Measurements from ENCODE around the gene KLF6.
"Not testable (repeated sequence)": the region's sequence is repeated elsewhere in the genome, so short reads cannot be mapped to it uniquely, and the experiment has no call there.

KLF6 gene

DNA sequence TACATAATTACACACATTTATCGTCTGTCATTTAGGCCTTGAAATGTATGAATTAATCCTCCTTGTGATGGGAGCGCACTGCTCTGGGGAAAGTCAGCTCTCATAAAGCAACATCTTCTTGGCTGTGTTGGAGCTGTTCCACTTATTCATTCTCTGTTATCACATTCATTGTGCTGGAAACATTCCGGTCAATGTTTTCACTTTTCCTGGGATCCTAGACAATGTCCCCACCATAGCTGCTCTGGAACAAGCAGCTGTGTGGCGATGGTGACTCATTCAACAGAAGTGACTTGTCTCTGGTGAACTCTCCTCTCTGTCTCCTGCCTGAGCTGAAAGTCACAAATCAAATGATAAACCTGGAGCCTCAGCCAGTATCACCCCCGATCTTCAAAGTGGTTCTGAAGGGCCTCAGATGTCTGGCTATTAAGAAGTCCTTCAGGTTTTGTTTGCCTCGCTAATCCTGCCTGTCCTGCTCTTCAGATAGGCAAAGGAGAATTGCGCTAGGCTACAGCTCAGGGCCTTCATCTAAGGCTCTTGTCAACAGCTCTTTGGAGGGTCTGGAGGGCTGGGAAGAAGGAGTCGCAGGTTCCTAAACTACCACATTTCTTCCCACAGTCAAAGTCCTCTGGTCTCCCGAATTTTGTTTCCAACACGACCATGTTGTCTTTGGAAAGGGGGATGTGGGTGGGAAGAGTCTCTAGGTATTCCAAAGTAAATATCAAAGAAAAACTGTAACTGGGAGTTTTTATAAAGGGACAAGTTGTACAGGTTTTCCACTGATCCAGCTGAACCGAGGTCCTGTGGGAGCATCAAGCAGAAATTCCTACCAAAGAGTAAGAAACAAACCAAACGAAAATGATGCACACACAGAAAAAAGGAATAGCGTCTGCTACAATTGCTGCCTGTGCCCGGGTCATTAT lies 29.3 kb downstream of the KLF6 start:
- no peak for DNase-seq

DNA sequence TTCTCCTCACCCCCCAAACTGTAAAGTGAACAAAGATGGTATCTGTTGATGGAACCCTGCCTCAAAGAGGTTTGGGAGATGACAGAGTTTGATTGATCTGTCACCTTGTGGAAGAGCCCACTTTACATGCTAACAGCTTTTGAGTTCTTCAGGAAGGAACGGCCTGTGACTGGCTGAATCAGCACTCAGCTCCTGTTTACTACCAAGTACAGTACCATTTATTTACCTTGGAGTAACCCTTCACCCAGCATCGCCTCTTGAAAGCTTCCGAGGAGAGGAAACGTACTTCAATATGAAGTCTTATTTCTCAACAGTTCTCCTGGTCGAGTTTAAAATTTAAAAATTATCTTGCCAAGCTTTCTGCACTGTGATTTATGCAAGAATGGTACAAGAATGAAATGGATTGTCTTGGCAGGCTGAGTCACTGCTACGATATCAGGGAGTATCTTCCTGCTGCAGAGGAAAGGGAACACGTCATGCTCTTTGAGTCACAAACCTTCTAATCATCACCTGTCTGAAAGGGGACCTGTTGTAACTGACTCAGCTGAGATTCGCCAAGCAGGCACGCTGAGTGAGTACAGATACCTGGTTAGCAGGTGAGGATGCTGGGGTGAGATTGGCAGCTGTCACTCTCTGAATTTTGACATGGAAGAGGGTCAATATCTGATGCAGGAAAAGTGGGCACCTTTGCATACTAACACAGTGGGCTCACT lies 30.1 kb downstream of the KLF6 start:
- no peak for DNase-seq

DNA sequence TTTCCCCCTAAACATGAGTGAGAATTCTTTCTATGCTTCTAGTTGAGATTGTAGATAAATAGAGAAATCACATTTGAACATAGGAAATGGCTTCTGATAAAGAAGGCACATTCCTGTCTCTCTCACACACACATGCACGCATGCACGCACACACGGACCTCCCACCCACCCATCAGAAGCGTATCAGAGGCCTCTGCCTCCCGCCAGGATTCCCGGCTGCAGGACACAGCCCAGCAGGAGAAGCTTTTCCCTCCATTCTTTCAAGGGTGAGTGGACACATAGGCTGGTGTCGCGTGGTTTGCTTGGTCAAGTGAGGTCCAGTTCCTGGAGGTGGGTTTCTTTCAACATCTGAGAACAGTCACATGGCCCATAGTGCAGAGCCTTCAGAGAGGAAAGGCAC lies 34.2 kb downstream of the KLF6 start:
- DNase-seq, result no peak

DNA sequence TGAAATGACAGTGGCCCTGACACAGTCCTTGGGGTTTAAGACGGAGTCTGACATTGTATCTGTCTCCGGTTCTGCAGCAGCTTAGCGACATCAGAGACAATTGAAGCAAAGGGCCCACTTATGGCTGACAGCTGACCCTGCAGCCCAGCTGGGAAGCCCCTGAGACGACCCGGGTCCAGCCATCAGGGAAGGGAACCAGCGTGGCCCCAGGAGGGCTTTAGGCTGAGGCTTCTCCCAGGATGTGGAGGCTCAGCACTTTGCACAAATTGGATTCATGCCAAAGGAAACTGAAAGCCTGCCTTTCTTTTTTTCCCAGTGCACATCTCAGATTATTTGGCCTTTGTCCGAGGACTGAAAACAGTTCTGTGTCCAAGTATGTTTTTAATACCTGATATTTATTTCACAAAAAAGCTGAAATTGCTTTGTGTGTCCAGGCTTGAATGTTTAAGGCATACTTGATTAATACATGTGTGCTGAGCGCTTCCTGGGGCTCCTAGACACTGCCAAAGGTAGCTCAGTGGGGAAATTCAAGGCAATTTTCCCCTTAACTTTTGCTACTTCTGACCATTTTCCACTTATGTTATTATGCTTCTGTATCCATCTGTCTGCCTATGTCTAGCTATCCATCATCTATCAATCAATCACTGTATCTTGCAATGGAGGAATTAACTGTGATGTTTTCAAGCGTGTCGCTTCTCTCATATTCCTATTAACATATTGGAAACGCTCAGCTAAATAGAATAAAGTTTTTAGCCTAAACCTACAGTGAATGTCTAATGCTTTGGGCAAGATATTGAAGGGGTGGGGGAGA lies 34.8 kb downstream of the KLF6 start:
- no peak for DNase-seq

DNA sequence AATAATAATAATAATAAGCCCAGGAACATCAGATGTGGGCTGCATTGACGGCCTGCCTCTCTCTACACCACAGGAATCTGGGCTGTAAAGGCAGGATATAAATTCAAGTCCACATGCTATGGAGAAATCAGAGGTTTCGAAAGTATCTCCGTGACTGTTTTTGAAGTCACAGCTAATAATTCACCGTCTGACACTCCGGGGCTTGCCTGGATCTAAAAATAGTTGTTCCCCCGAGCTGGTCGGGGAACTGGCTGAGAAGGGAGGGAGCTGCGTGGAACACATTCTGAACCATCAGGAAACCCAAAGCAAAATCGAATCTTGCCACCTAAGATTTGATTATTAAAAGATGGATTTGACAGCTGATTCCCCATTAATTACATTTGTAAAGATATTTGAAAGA lies 35.4 kb downstream of the KLF6 start:
- DNase-seq, result no peak

DNA sequence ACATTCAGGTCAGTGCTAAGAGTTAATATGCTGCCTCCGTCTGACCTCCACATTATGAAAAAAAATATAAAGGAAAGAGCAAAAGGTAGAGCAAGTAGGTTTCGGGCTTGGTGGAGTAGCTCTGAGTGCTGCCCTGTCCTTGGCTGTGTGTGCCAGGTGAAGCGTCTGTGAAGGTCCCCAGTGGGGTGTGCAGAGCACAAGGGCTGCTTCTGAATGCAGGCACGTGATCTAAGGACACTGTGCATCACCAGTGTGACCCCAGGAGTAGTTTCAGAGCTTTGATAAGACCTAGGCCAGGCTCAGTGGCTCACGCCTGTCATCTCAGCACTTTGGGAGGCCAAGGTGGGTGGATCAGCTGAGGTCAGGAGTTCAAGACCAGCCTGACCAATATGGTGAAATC lies 36.0 kb downstream of the KLF6 start:
- no peak for DNase-seq

DNA sequence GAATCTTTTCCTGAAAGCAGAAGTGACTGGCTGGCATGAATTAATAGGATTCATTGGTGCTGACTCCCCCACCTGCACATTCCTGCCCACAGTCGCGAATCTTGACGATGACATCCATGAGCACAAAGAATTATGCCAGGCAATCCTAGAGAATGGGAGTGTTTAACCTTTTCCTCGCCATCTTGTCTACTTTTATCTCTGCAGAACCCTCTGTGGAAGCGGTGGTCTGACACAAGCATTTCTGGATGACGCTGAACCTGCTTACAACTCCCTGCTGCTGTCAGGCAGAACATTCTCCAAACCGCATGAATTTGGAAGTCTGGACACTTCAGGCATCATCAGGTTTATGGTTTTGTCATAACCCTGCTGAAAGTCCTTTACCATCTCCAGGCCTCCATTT lies 36.5 kb downstream of the KLF6 start:
- DNase-seq, result no peak

DNA sequence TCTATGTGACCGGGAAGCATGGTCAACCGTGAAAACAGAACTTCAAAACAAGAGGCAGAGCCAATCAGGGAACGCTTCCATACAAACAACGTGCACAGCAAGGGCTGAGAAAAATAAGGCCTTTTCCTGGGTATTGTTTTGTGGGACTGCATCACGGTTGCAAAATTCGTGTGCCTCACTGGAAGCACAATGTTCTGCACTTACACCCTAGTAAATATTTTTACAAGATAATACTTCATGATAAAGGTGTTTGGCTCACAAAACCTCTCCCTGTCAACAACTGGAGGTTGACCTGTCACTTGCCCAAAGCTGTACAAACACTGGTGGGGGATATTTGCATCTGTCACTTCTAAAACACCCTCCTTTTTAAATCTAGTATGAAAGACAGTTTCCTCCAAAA lies 37.0 kb downstream of the KLF6 start:
- no peak for DNase-seq

DNA sequence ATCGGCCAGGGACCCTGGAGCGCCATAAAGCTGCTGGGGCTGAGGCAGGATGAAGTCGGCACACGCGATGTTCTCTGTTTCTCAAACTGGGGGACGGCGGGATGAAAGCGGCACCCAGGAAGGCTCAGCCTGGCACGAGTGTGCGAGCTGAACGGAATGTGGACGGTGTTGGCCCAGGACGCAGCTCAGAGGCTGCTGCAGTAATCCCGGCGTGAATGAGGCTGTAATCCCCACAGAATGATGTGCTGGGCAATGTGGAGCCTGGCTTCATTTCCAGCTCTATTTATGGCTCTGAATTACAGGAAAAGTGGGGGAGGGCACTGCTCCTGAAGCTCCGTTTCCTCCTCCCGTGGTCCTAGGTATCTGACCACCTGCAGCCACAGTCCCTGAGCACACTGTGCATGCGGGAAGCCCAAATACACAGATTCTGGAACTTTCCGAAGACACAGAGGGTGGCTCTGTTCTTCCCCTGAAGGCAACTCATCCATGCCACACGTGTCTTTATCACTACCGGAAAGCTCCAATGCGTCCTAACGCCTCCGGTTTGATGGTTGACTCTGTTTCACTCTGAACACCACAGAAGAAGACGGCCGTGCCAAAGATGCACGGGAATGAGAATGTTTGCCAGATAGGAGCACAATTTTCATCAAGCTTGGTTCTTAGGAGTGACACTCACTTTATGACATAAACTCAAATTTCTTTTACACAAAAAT lies 37.6 kb downstream of the KLF6 start:
- DNase-seq, result no peak

DNA sequence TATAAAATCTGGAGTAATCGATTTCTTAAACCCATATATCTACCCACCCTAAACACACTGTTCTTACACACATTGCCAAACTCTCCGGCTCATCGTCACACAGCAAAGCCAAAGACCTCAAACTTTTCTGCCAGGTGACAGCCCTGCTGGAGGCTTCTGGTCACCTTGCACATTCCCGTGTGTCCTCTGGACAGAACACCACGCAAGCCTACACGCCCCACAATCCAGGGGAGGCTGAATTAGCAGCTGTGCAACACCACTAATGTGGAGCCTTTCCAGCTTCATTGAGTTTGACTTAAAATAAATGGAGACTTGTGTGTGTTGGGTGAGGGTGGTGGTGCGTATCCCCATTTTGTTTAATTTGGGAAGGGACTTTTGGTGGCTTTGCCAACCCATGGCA lies 38.4 kb downstream of the KLF6 start:
- no peak for DNase-seq

DNA sequence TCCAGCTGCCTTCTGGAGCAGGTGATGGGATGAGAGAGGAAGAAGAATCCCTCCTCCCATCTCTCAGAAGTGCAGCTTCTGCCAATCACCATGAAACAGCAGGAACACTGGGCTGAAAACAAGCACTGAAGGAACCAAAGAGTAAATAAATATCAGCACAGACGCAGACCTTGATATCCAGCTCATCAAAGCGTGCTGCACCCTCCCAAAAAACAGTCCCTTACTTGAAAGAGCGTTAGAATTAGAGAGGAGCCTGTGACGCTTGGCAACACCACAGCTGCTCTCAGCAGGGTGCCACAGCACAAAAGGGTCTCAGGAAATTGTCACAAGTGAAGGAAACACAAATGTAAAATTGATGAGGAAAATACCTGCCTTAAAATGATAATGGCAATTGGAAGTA lies 39.5 kb downstream of the KLF6 start:
- peak; percentile 53 for DNase-seq

DNA sequence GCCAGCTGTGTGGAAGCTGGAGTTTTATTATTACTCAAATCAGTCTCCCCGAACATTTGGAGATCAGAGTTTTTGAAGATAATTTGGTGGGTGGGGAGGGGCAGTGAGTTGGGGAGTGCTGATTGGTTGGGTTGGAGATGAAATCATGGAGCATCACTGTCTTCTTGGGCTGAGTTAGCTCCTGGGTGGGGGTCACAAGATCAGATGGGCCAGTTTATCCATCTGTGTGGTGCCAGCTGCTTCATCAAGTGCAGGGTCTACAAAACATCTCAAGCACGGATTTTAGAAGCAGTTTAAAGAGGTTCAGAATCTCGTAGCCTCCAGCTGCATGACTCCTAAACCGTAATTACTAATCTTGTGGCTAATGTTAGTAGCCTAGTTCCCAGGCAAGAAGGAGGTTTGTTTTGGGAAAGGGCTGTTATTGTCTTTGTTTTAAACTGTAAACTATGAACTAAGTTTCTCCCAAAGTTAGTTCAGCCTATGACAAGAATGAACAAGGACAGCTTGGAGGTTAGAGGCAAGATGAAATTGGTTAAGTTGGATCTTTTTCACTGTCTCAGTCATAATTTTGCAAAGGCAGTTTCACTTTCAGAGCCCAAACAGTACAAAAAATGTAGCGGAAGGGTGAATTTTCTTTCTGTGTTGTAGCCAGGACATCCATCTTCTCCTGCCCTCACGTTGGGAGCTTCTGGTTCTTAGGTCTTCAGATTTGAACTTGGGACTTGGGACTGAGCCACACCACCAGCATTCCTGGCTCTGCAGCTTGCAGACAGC lies 43.1 kb downstream of the KLF6 start:
- no peak for DNase-seq

DNA sequence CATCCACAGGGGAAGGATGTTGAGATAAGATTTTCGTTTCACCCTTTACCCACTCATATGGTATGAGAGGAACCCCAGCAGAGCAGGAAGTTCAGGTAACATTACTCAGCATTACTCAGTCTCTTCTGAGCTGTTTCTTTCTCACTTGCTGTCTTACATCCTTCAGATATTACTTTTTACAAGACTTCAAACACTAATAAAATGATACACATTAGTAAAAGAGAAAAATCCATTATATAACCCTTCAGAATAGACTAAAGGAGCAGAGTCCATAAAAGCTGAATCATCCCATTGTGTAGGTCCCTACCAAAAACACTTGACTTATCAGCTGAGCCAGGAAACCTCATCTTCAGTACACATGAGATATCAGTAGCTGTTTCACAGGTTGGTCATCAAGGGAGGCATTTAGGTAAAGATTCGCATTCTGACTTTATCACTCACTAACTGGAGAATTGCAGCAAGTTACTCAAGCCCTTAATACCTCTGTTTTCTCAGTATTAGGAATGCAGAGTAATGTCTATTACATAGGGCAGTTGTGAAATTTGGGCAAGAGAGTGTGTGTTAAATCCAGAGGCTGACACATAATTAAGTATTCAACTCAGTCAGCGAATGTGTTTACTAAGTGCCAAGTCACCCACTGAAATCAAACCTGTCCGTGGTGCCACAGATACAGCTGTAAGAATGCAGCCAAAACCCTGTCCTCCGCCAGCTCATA lies 44.7 kb downstream of the KLF6 start:
- no peak for DNase-seq

DNA sequence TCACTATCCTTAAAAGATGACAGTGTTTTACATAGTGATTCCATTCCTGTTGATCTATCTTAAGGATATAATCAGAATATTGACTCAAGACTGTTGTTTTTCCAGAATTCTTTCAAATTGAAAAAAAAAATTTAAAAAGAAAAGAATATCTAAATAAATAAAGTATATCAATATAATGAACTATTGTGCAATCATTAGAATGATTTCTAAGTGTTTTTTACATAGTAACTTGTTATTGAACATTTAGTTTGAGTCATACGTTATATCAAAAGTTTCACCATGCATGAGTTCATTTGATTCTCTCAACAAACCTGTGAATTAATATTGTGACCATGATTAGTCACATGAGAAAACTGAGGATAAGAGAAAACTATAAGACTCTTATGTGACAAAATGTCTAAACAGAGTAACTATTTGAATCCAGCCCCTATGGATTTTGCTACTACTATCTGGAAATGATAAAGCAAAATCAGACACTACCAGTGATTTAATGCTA lies 46.1 kb downstream of the KLF6 start:
- DNase-seq, result no peak

DNA sequence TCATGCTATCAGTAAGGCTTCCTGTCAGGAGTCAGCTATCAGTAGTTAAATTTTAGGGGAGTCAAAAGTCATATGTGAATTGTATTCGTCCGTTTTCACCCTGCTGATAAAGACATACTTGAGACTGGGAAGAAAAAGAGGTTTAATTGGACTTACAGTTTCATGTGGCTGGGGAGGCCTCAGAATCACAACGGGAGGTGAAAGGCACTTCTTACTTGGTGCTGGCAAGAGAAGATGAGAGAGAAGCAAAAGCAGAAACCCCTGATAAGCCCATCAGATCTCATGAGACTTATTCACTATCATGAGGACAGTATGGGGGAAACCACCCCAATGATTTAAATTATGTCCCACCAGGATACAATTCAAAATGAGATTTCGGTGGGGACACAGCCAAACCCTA lies 47.1 kb downstream of the KLF6 start:
- DNase-seq, result no peak

DNA sequence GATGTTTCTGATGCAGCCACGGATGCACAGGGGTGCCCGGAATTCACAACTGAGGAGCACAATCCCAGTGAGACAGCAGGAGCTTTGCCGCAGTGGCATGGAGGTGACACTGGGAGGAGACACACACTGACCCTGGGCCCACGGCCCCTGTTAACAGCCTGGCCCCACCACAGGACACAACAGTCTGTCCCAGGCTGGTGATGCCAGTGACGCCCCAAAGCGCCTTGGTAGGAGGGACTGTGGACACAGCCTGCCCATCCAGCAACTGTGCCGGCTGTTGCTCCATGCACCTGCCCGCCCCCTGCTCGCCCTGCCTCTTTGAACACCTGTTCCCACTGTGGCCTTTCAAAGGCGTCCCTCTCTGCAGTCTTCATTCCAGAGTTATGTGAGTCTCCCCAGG lies 49.8 kb downstream of the KLF6 start:
- DNase-seq, result no peak

DNA sequence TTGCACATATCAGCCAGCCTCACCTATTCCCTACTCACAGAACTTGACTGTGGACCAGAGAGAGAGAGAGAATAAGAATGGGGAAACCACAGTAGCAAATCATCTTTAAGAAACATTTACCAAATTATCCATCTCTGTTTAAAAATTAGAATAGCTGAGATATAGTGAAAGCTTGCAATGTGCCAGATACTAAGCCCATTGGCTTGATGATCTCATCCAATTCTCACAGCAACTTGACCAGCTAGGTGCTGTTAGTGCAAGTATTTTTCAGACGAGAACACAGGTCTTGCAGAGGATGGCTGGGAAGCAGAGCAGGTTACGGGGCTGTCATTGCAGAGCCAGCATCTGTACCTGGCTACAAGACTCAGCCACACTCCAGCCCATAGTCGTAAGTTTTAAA lies 50.9 kb downstream of the KLF6 start:
- DNase-seq, result no peak

DNA sequence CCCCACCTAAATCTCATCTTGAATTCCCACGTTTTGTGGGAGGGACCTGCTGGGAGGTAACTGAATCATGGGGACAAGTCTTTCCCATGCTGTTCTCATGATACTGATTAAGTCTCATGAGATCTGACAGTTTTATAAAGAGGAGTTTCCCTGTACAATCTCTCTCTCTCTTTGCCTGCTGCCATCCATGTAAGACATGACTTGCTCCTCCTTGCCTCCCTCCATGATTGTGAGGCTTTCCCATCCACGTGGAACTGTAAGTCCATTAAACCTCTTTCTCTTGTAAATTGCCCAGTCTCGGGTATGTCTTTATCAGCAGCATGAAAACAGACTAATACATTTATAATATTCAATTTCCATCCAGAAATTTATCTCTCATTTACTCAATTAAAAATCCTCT lies 52.8 kb downstream of the KLF6 start:
- DNase-seq, result not testable (repeated sequence)

DNA sequence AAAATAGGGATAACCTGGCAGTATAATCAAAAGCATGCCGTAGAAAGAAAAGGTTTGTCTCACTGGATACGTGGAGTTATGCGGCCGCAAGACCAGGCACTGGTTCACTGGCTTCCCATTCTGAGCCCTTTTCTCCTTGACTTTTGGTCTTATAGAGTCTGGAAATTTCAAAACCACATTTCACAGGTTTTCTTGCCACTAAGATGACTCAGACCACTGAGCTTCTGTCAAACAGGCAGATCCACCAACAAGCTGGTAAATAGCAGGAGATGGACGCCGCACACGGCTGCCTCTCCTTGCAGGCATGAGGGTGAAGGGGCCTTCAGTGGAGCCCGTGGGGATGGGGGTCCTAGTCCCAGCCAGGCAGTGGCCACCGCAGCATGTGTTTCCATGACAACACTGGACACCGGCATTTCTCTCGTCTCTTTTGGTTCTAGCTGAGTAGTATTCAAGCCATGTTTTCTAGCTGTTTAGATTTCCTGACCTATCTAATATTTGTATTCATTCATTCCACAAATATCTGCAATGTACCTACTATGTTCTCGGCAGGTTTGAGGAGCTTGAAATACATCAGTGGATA lies 55.5 kb downstream of the KLF6 start:
- DNase-seq, result no peak

DNA sequence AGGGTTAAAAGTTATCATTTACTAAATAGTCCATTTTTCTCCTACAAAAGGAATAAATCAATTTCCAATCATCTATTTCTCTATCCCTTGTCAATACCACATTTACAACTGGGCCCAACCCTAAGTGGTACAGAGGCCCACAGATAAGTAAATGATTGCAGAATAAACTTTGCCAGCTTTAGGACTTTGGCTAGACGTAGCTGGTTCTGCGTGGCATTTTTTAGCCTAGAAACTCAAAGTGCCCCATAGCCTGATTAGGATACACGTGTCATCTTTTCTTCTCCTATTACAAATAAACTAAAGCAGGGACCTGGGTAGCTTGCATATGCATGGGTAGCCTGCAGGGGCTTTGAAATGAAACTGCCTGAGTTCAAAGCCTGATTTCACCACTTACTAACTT lies 56.4 kb downstream of the KLF6 start:
- DNase-seq, result no peak

DNA sequence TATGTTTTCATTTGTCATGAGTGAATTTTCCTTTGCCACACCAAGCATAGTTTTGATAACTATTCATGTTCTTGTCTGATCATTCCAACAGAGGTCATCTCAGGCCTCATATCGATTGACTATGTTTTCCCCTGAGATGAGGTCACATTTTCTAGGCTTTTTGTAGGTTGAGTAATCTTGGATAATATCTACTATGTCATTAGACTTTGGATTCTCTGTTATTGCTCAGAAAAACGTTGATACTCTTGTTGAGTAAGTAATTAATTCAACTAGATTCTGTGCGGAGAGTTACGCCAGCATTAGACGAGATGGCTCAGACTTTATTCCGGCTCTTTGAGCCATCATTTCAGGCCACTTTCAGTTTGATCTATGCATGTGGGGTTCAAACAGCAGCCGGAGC lies 57.7 kb downstream of the KLF6 start:
- DNase-seq, result no peak

All from NCI-H2081 treated with DMSO at 0.1 percent for 48 hours (cell line).